Measurements from ENCODE around the gene AFF2. TPM values are rescaled to one million over a fixed set of nuclear protein-coding genes. Genes with fewer than 3 reads are reported as not detected.
"Not testable (repeated sequence)": the region's sequence is repeated elsewhere in the genome, so short reads cannot be mapped to it uniquely, and the experiment has no call there.

The AFF2 gene
- polyA plus RNA-seq, 2 donors = 0.01 to 0.02 TPM

DNA sequence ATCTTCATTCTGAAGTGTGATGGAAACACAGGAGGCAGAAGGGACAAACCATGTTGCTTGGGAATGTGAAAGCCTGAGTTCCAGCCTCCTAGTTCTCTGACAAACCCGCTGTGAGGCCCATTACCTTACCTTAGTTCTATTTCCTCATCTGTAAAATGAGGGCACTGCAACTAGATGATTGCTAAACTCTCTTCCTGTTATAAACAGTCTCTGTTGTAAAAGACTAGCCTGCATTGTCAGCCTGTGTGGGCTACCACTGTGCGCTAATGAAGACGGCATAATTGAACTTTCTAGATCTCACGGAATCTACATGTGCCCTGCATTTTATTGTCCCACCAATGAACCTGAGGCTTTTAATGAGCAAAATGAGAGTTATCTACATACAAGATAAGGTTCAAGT is 147.2 kb downstream of the AFF2 start:
- H3K36me3 ChIP-seq (ENCODE audit: control insufficient read depth in 2 of 2, insufficient read depth in 2 of 2, low read length in 1 of 2) = no peaks in the 10 kb centered on the region
- 85 to 86% methylated on average over 4 of the region's 4 CpGs for WGBS, 2 donors
- no peak overlapping the region for H3K4me3 ChIP-seq (ENCODE audit: low read depth in 1 of 2, low read length in 2 of 2)
- H3K9me3 ChIP-seq (ENCODE audit: control insufficient read depth in 2 of 2, insufficient read depth in 1 of 2, low read depth in 1 of 2, low read length in 1 of 2) = no peaks in the 10 kb centered on the region
- no peak overlapping the region for H3K27ac ChIP-seq (ENCODE audit: low read depth in 2 of 2, low read length in 1 of 2)
- H3K27me3 ChIP-seq (ENCODE audit: control insufficient read depth in 1 of 2, insufficient read depth in 2 of 2, low read length in 2 of 2) = no peaks in the 10 kb centered on the region
- H3K4me1 ChIP-seq (ENCODE audit: control insufficient read depth in 2 of 2, insufficient read depth in 2 of 2, low read length in 1 of 2) = no peaks in the 10 kb centered on the region

DNA sequence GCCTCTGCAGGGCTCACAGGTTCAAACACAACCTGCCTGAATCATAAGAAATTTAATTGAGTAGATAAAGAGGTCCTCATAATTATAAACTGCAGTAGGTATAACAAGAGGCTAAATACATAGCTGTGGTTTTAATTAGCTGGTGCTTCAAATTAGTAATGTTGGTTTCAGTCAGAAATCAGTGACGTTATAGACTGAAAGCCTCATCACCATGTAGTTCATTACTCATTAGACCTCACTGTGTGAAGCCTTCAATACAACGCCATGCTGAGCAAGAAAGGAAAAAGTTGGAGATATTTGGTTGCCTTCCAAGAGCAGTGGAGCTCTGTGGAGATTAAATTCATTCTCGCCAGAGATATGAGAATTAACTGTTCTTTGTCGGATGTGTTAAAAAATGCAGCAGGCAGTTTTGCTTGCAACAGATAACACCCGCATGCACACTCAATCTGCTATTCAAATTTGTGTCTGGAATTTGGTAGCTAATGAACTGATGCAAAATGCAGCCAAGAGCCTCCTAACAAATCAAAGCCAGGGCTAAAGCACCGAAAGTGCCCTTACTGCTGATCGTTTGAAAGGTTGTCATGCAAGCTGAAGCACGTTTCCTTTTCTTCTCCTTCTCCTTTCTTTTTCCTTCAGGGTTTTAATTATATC is 148.9 kb downstream of the AFF2 start:
- H3K27ac ChIP-seq (ENCODE audit: low read depth in 2 of 2, low read length in 1 of 2) = no peak overlapping the region
- no peaks in the 10 kb centered on the region for H3K9me3 ChIP-seq (ENCODE audit: control insufficient read depth in 2 of 2, insufficient read depth in 1 of 2, low read depth in 1 of 2, low read length in 1 of 2)
- WGBS, 2 donors = 33 to 42% methylated on average over 8 of the region's 8 CpGs
- no peaks in the 10 kb centered on the region for H3K36me3 ChIP-seq (ENCODE audit: control insufficient read depth in 2 of 2, insufficient read depth in 2 of 2, low read length in 1 of 2)
- no peak overlapping the region for H3K4me3 ChIP-seq (ENCODE audit: low read depth in 1 of 2, low read length in 2 of 2)
- no peaks in the 10 kb centered on the region for H3K27me3 ChIP-seq (ENCODE audit: control insufficient read depth in 1 of 2, insufficient read depth in 2 of 2, low read length in 2 of 2)
- no peaks in the 10 kb centered on the region for H3K4me1 ChIP-seq (ENCODE audit: control insufficient read depth in 2 of 2, insufficient read depth in 2 of 2, low read length in 1 of 2)

DNA sequence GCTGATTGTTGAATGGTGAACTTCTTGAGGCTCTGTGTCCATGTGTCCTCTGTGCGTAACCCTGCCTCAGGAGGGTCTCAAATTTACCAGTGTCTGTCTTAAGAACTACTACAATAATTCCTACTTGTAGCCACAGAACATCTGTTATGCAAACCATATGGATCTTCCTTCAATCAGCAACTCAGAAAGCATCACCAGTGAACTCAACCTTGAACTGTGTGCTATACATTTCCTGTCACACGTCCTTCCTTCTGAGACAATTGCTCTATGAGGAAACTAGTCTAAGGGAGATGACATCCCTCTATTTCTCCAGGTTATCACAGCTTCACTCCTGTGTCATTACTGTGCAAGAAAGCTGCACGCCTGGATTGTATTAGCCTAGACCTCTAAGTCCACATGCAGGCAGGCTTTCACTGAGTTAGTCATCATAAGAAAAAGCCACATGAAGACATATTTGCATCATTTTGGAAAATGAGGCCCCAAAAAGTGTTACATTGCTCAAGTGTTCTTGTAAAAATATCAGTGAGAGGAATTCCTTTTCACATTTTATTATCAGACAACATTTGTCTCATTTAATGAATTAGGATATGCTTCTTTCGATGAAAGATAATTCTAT is 157.8 kb downstream of the AFF2 start:
- Histone ChIP-seq H3K9me3 (ENCODE audit: control insufficient read depth in 2 of 2, insufficient read depth in 1 of 2, low read depth in 1 of 2, low read length in 1 of 2) (no peaks in the 10 kb centered on the region), H3K4me1 (ENCODE audit: control insufficient read depth in 2 of 2, insufficient read depth in 2 of 2, low read length in 1 of 2) (no peaks in the 10 kb centered on the region), H3K4me3 (ENCODE audit: low read depth in 1 of 2, low read length in 2 of 2) (no peak overlapping the region), H3K27ac (ENCODE audit: low read depth in 2 of 2, low read length in 1 of 2) (no peak overlapping the region), H3K27me3 (ENCODE audit: control insufficient read depth in 1 of 2, insufficient read depth in 2 of 2, low read length in 2 of 2) (no peaks in the 10 kb centered on the region), H3K36me3 (ENCODE audit: control insufficient read depth in 2 of 2, insufficient read depth in 2 of 2, low read length in 1 of 2) (no peaks in the 10 kb centered on the region)
- 67 to 79% methylated on average over 4 of the region's 4 CpGs for WGBS, 2 donors

DNA sequence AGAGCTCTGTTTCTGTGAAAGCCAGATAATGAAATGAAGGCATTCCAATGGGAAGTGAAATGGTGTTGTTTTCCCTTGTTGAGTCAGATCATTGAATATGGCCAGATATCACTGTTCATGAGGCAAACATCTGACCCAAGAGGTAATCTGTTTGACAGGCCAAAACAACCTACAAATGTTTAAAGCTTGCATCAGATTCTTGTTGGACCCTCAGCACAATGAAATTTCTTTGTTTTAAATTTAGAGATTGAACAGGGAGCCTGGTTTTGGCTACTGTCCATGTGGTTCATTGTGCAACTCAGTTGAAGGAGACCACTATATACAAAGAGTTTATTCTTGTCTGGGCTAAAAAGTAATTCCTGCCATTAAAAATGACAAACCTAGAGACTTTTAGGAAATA is 159.1 kb downstream of the AFF2 start:
- H3K9me3 ChIP-seq (ENCODE audit: control insufficient read depth in 2 of 2, insufficient read depth in 1 of 2, low read depth in 1 of 2, low read length in 1 of 2) = no peaks in the 10 kb centered on the region
- H3K4me1 ChIP-seq (ENCODE audit: control insufficient read depth in 2 of 2, insufficient read depth in 2 of 2, low read length in 1 of 2) = no peaks in the 10 kb centered on the region
- H3K36me3 ChIP-seq (ENCODE audit: control insufficient read depth in 2 of 2, insufficient read depth in 2 of 2, low read length in 1 of 2) = no peaks in the 10 kb centered on the region
- H3K27ac ChIP-seq (ENCODE audit: low read depth in 2 of 2, low read length in 1 of 2) = no peak overlapping the region
- H3K4me3 ChIP-seq (ENCODE audit: low read depth in 1 of 2, low read length in 2 of 2) = no peak overlapping the region
- H3K27me3 ChIP-seq (ENCODE audit: control insufficient read depth in 1 of 2, insufficient read depth in 2 of 2, low read length in 2 of 2) = no peaks in the 10 kb centered on the region

DNA sequence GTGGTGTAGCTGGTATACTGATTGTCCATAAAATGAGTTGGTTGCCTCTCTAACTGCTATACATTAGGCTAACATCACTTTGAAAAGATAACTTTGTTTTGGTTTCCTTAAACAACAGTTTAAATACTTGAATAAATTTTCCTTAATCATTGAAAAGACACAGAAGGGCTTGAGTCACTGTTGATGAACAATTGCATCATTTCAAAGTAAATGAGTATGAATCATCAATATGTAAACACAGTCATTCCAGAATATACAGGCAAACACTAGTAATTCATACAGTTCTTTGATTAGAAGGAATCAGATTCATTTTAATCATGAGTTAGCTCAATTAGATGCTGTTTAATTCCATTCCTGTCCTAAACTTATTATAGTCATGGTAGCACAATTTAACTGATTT is 160.6 kb downstream of the AFF2 start:
- Histone ChIP-seq H3K4me3 (ENCODE audit: low read depth in 1 of 2, low read length in 2 of 2) (no peak overlapping the region), H3K36me3 (ENCODE audit: control insufficient read depth in 2 of 2, insufficient read depth in 2 of 2, low read length in 1 of 2) (no peaks in the 10 kb centered on the region), H3K27ac (ENCODE audit: low read depth in 2 of 2, low read length in 1 of 2) (no peak overlapping the region), H3K9me3 (ENCODE audit: control insufficient read depth in 2 of 2, insufficient read depth in 1 of 2, low read depth in 1 of 2, low read length in 1 of 2) (no peaks in the 10 kb centered on the region), H3K27me3 (ENCODE audit: control insufficient read depth in 1 of 2, insufficient read depth in 2 of 2, low read length in 2 of 2) (no peaks in the 10 kb centered on the region), H3K4me1 (ENCODE audit: control insufficient read depth in 2 of 2, insufficient read depth in 2 of 2, low read length in 1 of 2) (no peaks in the 10 kb centered on the region)

DNA sequence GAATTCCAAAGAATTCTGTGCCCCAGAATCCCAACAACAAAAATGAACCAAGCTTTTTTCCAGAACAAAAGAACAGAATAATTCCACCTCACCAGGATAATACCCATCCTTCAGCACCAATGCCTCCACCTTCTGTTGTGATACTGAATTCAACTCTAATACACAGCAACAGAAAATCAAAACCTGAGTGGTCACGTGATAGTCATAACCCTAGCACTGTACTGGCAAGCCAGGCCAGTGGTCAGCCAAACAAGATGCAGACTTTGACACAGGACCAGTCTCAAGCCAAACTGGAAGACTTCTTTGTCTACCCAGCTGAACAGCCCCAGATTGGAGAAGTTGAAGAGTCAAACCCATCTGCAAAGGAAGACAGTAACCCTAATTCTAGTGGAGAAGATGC is 161.6 kb downstream of the AFF2 start:
- no peak overlapping the region for H3K27ac ChIP-seq (ENCODE audit: low read depth in 2 of 2, low read length in 1 of 2)
- H3K4me3 ChIP-seq (ENCODE audit: low read depth in 1 of 2, low read length in 2 of 2) = no peak overlapping the region
- no peaks in the 10 kb centered on the region for H3K27me3 ChIP-seq (ENCODE audit: control insufficient read depth in 1 of 2, insufficient read depth in 2 of 2, low read length in 2 of 2)
- H3K4me1 ChIP-seq (ENCODE audit: control insufficient read depth in 2 of 2, insufficient read depth in 2 of 2, low read length in 1 of 2) = no peaks in the 10 kb centered on the region
- 67 to 73% methylated on average over 1 of the region's 1 CpG for WGBS, 2 donors
- no peaks in the 10 kb centered on the region for H3K36me3 ChIP-seq (ENCODE audit: control insufficient read depth in 2 of 2, insufficient read depth in 2 of 2, low read length in 1 of 2)
- no peaks in the 10 kb centered on the region for H3K9me3 ChIP-seq (ENCODE audit: control insufficient read depth in 2 of 2, insufficient read depth in 1 of 2, low read depth in 1 of 2, low read length in 1 of 2)

DNA sequence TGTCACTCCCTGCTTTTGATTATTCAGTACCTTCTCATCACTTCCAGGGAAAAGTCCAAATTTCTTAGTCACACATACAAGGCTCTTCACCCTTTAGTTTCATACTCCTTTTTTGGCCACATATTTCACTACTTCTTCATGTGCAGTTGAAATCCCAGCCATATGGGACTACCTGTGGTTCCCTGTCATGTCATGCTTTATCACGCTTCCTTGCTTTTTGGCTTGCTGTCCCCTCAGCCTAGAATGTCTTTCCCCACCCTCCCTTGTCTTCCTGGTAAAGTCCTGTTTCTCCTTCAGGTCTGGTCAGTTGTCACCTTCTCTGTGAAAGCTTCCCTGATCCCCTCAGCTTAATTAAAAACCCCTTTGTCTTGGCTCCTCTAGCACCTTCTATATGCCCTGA is 163.8 kb downstream of the AFF2 start:
- H3K36me3 ChIP-seq (ENCODE audit: control insufficient read depth in 2 of 2, insufficient read depth in 2 of 2, low read length in 1 of 2) = no peaks in the 10 kb centered on the region
- 88 to 95% methylated on average over 1 of the region's 1 CpG for WGBS, 2 donors
- no peak overlapping the region for H3K27ac ChIP-seq (ENCODE audit: low read depth in 2 of 2, low read length in 1 of 2)
- no peaks in the 10 kb centered on the region for H3K9me3 ChIP-seq (ENCODE audit: control insufficient read depth in 2 of 2, insufficient read depth in 1 of 2, low read depth in 1 of 2, low read length in 1 of 2)
- H3K4me3 ChIP-seq (ENCODE audit: low read depth in 1 of 2, low read length in 2 of 2) = no peak overlapping the region
- no peaks in the 10 kb centered on the region for H3K27me3 ChIP-seq (ENCODE audit: control insufficient read depth in 1 of 2, insufficient read depth in 2 of 2, low read length in 2 of 2)
- H3K4me1 ChIP-seq (ENCODE audit: control insufficient read depth in 2 of 2, insufficient read depth in 2 of 2, low read length in 1 of 2) = no peaks in the 10 kb centered on the region

DNA sequence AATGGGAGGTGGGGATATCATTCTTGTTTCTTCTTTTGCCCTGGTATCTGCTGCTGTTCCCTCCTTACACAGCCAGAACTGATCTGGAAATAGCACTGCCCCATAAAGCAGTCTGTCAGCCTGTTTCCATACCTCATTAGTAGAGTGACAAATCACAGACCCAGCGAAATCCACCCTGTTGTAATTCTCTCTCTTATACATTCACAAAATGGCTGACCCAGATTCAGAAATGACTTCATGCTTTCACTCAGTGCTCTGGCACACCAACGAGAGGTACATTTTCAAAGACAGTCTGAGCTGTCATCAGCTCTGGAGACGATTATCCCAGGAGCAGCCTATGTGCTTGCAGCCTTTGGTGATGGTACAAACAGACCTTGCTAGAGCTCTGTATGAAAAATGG is 164.6 kb downstream of the AFF2 start:
- H3K27me3 ChIP-seq (ENCODE audit: control insufficient read depth in 1 of 2, insufficient read depth in 2 of 2, low read length in 2 of 2) = no peaks in the 10 kb centered on the region
- no peaks in the 10 kb centered on the region for H3K9me3 ChIP-seq (ENCODE audit: control insufficient read depth in 2 of 2, insufficient read depth in 1 of 2, low read depth in 1 of 2, low read length in 1 of 2)
- no peak overlapping the region for H3K27ac ChIP-seq (ENCODE audit: low read depth in 2 of 2, low read length in 1 of 2)
- 65 to 75% methylated on average over 3 of the region's 3 CpGs for WGBS, 2 donors
- H3K4me1 ChIP-seq (ENCODE audit: control insufficient read depth in 2 of 2, insufficient read depth in 2 of 2, low read length in 1 of 2) = no peaks in the 10 kb centered on the region
- H3K4me3 ChIP-seq (ENCODE audit: low read depth in 1 of 2, low read length in 2 of 2) = no peak overlapping the region
- no peaks in the 10 kb centered on the region for H3K36me3 ChIP-seq (ENCODE audit: control insufficient read depth in 2 of 2, insufficient read depth in 2 of 2, low read length in 1 of 2)

DNA sequence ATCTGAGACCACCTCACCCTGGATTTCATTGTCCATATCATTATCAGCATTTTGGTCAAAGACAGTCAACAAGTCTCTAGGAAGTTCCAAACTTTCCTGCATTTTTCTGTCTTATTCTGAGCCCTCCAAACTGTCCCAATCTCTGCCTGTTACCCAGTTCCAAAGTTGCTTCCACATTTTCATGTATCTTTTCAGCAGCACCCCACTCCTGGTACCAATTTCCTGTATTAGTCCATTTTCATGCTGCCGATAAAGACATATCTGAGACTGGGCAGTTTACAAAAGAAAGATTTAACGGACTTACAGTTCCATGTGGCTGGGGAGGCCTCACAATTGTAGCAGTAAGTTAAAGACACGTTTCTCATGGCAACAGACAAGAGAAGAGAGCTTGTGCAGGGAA is 168.8 kb downstream of the AFF2 start:
- H3K4me1 ChIP-seq (ENCODE audit: control insufficient read depth in 2 of 2, insufficient read depth in 2 of 2, low read length in 1 of 2); H3K27ac ChIP-seq (ENCODE audit: low read depth in 2 of 2, low read length in 1 of 2); H3K9me3 ChIP-seq (ENCODE audit: control insufficient read depth in 2 of 2, insufficient read depth in 1 of 2, low read depth in 1 of 2, low read length in 1 of 2); H3K36me3 ChIP-seq (ENCODE audit: control insufficient read depth in 2 of 2, insufficient read depth in 2 of 2, low read length in 1 of 2); H3K27me3 ChIP-seq (ENCODE audit: control insufficient read depth in 1 of 2, insufficient read depth in 2 of 2, low read length in 2 of 2); H3K4me3 ChIP-seq (ENCODE audit: low read depth in 1 of 2, low read length in 2 of 2): not testable (repeated sequence)
- WGBS, 2 donors = 64 to 80% methylated on average over 3 of the region's 3 CpGs

DNA sequence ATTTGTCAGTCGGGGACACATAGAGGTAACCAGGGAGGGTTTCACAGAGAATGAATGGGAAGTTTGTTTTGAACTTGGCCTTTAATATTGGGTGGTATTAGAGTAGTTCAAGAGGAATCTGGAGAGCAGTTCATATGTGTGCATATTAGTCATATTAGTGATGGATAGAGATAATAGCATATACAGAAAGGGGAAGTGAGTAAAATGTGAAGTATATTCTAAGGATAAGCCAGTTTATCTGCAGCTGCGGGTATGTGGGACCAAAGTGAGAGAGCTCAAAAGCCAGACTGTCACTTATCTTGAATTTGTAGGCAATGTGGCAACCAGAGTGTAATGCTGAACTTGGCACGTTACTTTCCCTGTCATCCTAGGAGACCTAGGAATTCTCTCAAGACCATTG is 169.9 kb downstream of the AFF2 start:
- H3K36me3 ChIP-seq (ENCODE audit: control insufficient read depth in 2 of 2, insufficient read depth in 2 of 2, low read length in 1 of 2) = no peaks in the 10 kb centered on the region
- H3K27me3 ChIP-seq (ENCODE audit: control insufficient read depth in 1 of 2, insufficient read depth in 2 of 2, low read length in 2 of 2) = no peaks in the 10 kb centered on the region
- H3K4me1 ChIP-seq (ENCODE audit: control insufficient read depth in 2 of 2, insufficient read depth in 2 of 2, low read length in 1 of 2) = no peaks in the 10 kb centered on the region
- H3K4me3 ChIP-seq (ENCODE audit: low read depth in 1 of 2, low read length in 2 of 2) = no peak overlapping the region
- no peaks in the 10 kb centered on the region for H3K9me3 ChIP-seq (ENCODE audit: control insufficient read depth in 2 of 2, insufficient read depth in 1 of 2, low read depth in 1 of 2, low read length in 1 of 2)
- WGBS, 2 donors = 91% methylated on average over 3 of the region's 3 CpGs
- no peak overlapping the region for H3K27ac ChIP-seq (ENCODE audit: low read depth in 2 of 2, low read length in 1 of 2)
